GM12891 (cell line): Measurements from ENCODE around the gene SHCBP1L.

Source experiments
- PAX5 ChIP-seq: IDR thresholded peaks from 2 replicates; pipeline ENCODE4 v1.6.1; 2011; ENCODE audit warnings: low read length, moderate library complexity, mild to moderate bottlenecking; ENCODE audit not compliant: insufficient read depth, severe bottlenecking
- POLR2A ChIP-seq: IDR thresholded peaks from 2 replicates; pipeline ENCODE4 v1.6.1; 2011; ENCODE audit warnings: low read depth, low read length, control low read depth
- POLR2AphosphoS5 ChIP-seq: IDR thresholded peaks from 2 replicates; pipeline ENCODE4 v1.6.1; 2011; ENCODE audit warnings: low read depth, low read length, control low read depth
- SPI1 ChIP-seq: IDR thresholded peaks from 2 replicates; pipeline ENCODE4 v1.6.1; 2011; ENCODE audit warnings: low read depth, low read length, control low read depth
- TAF1 ChIP-seq: IDR thresholded peaks from 2 replicates; pipeline ENCODE4 v1.6.1; 2011; ENCODE audit warnings: low read depth, low read length, control low read depth

DNA sequence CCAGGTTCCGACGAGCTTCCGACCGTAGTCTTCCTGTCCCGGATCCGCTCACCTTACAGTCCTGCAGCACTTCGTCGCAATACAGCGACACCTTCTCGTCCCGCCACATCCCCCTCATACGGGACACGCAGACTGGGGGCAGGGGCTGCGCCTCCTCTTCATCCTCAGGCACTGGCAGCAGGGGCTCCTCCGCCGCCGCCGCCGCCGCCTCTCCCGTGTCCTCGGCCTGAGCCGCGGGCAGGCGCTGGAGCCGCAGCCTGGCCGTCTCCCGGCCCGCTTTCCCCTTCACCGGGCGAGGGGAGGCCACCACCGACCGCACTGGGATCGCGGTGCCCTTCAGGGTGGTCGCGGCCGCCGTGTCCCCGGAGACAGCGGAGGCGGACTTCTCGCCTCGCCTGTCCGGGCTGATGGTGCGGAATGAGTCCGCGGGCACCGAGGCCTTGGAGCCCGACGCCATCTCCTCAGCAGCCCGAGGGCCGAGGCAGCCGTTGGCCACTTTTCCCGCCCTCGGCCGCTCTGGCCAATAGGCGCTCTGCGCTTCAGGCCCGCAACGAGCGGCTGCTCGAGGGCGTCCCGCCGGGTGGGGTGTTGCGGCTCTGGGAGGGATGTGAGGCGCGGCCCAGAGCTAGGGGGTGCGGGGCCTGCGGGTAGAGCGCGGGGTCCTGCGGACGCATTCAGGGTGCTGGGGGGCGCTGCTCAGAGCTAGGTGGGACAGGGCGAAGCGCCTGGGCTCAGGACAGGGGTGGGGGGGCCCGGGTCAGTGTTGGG lies at the start of gene SHCBP1L:
- TF ChIP-seq POLR2A (no peak), POLR2AphosphoS5 (no peak), TAF1 (no peak), SPI1 (no peak), PAX5 (no peak)
